CD14-positive monocyte (primary cell): Measurements from ENCODE around the gene ADAMTS10. TPM values are rescaled to one million over a fixed set of nuclear protein-coding genes. Genes with fewer than 3 reads are reported as not detected.

Experiments used
- DNase-seq, 3 donors: peaks; one replicate each; pipeline ENCODE4 v3.0.0-alpha.2; 2011 to 2022
- H2AFZ ChIP-seq: 2 replicates; pipeline ENCODE4 v1.6.0; 2012; ENCODE audit warnings: mild to moderate bottlenecking, low read depth, low read length, inconsistent platforms; ENCODE audit not compliant: insufficient read depth, poor library complexity, severe bottlenecking
- H3K27ac ChIP-seq, 2 donors: 1 replicate in 1 of 2; 2 replicates in 1 of 2; pipeline ENCODE4 v1.5.1; 2012 to 2013; ENCODE audit warnings: low read length in 2 of 2, control low read depth in 1 of 2, inconsistent platforms in 1 of 2, low read depth in 1 of 2, mild to moderate bottlenecking in 1 of 2
- H3K27me3 ChIP-seq, 2 donors: one replicate each; pipeline versions ENCODE4 v1.6.0 to v1.6.1; 2011 to 2013; ENCODE audit warnings: low read length in 2 of 2; ENCODE audit not compliant: control insufficient read depth in 2 of 2, insufficient read depth in 2 of 2
- H3K36me3 ChIP-seq, 2 donors: replicated peaks in 1 of 2; 1 replicate in 1 of 2; 2 replicates in 1 of 2; pipeline versions ENCODE4 v1.5.1 to v1.6.1; 2012 to 2013; ENCODE audit warnings: low read length in 2 of 2, control low read depth in 1 of 2, inconsistent platforms in 1 of 2, mild to moderate bottlenecking in 1 of 2; ENCODE audit not compliant: insufficient read depth in 2 of 2, control insufficient read depth in 1 of 2
- H3K4me1 ChIP-seq, 2 donors: 1 replicate in 1 of 2; 2 replicates in 1 of 2; pipeline versions ENCODE4 v1.5.1 to v1.6.1; 2012 to 2013; ENCODE audit warnings: low read length in 2 of 2, control low read depth in 1 of 2, inconsistent platforms in 1 of 2, mild to moderate bottlenecking in 1 of 2, moderate library complexity in 1 of 2; ENCODE audit not compliant: insufficient read depth in 2 of 2, control insufficient read depth in 1 of 2
- H3K4me2 ChIP-seq: replicated peaks from 2 replicates; pipeline ENCODE3; 2012; ENCODE audit warnings: low read length, moderate library complexity, mild to moderate bottlenecking; ENCODE audit not compliant: poor library complexity, severe bottlenecking; ENCODE audit errors: extremely low read depth
- H3K4me3 ChIP-seq, 3 experiments: fragments of 200-600 bp in 1 of 3; sonication (generic) in 1 of 3; replicated peaks in 1 of 3; 1 replicate in 2 of 3; 2 replicates in 1 of 3; pipeline ENCODE4 v1.5.1; 2011 to 2013; ENCODE audit warnings: low read length in 3 of 3, mild to moderate bottlenecking in 3 of 3, control low read depth in 2 of 3, low read depth in 2 of 3, inconsistent platforms in 1 of 3, moderate library complexity in 1 of 3
- H3K79me2 ChIP-seq: 2 replicates; pipeline ENCODE4 v1.6.0; 2012; ENCODE audit warnings: mild to moderate bottlenecking, control low read depth, inconsistent platforms, low read length, moderate library complexity; ENCODE audit not compliant: insufficient read depth
- H3K9ac ChIP-seq: 2 replicates; pipeline ENCODE4 v1.6.0; 2017; ENCODE audit warnings: low read length, mild to moderate bottlenecking; ENCODE audit not compliant: insufficient read depth, poor library complexity, severe bottlenecking
- H3K9me3 ChIP-seq, 2 donors: replicated peaks in 1 of 2; 1 replicate in 1 of 2; 2 replicates in 1 of 2; pipeline versions ENCODE4 v1.5.1 to v1.6.1; 2012 to 2013; ENCODE audit warnings: low read length in 2 of 2, control low read depth in 1 of 2; ENCODE audit not compliant: control insufficient read depth in 1 of 2, insufficient read depth in 1 of 2
- H4K20me1 ChIP-seq: 2 replicates; pipeline ENCODE4 v1.6.0; 2012; ENCODE audit warnings: mild to moderate bottlenecking, low read length, control low read depth, moderate library complexity; ENCODE audit not compliant: insufficient read depth
- H3K27ac Mint-ChIP-seq, 7 donors: one replicate each; pipeline ENCODE4 v1.8.0; 2020; ENCODE audit warnings: mild to moderate bottlenecking in 7 of 7, mixed read lengths in 7 of 7, moderate library complexity in 6 of 7, inconsistent platforms in 2 of 7
- H3K27me3 Mint-ChIP-seq, 3 donors: one replicate each; pipeline ENCODE4 v1.8.0; 2021 to 2022; ENCODE audit warnings: low read depth in 3 of 3, mild to moderate bottlenecking in 3 of 3, mixed read lengths in 3 of 3, moderate library complexity in 3 of 3, inconsistent platforms in 1 of 3
- H3K36me3 Mint-ChIP-seq, 2 donors: one replicate each; pipeline ENCODE4 v1.8.0; 2020; ENCODE audit warnings: mixed read lengths in 2 of 2, inconsistent platforms in 1 of 2, mild to moderate bottlenecking in 1 of 2
- H3K4me1 Mint-ChIP-seq: one replicate; pipeline ENCODE4 v1.8.0; 2020; ENCODE audit warnings: mild to moderate bottlenecking, mixed read lengths
- H3K4me3 Mint-ChIP-seq, 2 donors: one replicate each; pipeline ENCODE4 v1.8.0; 2020; ENCODE audit warnings: mild to moderate bottlenecking in 2 of 2, mixed read lengths in 2 of 2, moderate library complexity in 1 of 2
- H3K9me3 Mint-ChIP-seq, 7 donors: one replicate each; pipeline ENCODE4 v1.8.0; 2020 to 2022; ENCODE audit warnings: mixed read lengths in 7 of 7, mild to moderate bottlenecking in 6 of 7, moderate library complexity in 6 of 7, inconsistent platforms in 2 of 7
- WGBS: methylation state at CpG from one replicate; pipeline ENCODE4 v1.1.5; 2013; ENCODE audit warnings: missing lambda C conversion rate; ENCODE audit not compliant: insufficient coverage; 5-methylcytosine and 5-hydroxymethylcytosine counted together
- intact Hi-C, 2 donors: fragments of 100-400 bp; cut with micrococcal nuclease; formaldehyde crosslinking; loops; one replicate each; pipeline versions ENCODE4 v1.15.0 to v1.15.1; 2023
- polyA plus RNA-seq, 3 donors: library from polyadenylated mRNA; depleted of rRNA in 1 of 3; unstranded in 2 of 3; stranded (reverse) in 1 of 3; fragments of 300-500 nt in 2 of 3; fragments of >200 nt in 1 of 3; fragmentation: Illumina TruSeq in 2 of 3; gene quantifications; 1 replicate in 2 of 3; 2 replicates in 1 of 3; pipeline ENCODE4 v1.2.3, GENCODE V29; 2012 to 2021
- TF ChIP-seq, protein P1 (sequence below): fragments of 200-600 bp; IDR thresholded peaks from one replicate; pipeline ENCODE4 v1.8.0; 2022; ENCODE audit warnings: antibody characterized with exemption, mild to moderate bottlenecking

The ADAMTS10 gene
- polyA plus RNA-seq, 3 donors = 2.3 TPM; not detected in 2

DNA sequence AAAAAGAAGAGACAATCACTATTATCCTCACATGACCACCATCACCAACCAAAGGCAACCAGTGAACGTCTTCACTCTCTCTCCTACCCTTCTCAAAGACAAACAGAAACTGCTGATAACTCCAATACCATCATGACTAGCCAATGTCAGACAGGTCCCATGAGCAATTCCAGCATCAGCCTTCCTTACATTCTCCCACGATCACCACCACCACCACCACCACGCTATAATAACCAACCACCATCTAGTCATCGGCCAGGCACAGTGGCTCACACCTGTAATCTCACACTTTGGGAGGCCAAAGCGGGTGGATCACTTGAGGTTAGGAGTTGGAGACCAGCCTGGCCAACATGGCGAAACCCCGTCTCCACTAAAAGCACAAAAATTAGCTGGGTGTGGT is 37.2 kb downstream of the ADAMTS10 start:
- no peak for DNase-seq
- H3K9me3 Mint-ChIP-seq = peaks cover 0 to 6% (median 0%) of the 10 kb centered on the region in 7 donors
- Histone ChIP-seq H3K79me2 (peaks cover 99% of the 10 kb centered on the region), H4K20me1 (peaks cover 84% of the 10 kb centered on the region), H3K27me3 (no peaks in the 10 kb centered on the region), H3K9ac (peak overlapping the region; percentile 29), H3K27ac (peak overlapping the region; percentile 90 to 92), H3K4me3 (peak overlapping the region; percentile 5 to 100 (median 85)), H2AFZ (no peak overlapping the region), H3K4me1 (peaks cover 79 to 88% of the 10 kb centered on the region in 2 donors), H3K4me2 (peak overlapping the region; percentile 99), H3K36me3 (peaks cover 4 to 13% of the 10 kb centered on the region in 2 donors), H3K9me3 (no peaks in the 10 kb centered on the region)
- H3K36me3 Mint-ChIP-seq = peaks cover 60 to 74% of the 10 kb centered on the region in 2 donors
- peaks cover 0 to 2% (median 0%) of the 10 kb centered on the region in 3 donors for H3K27me3 Mint-ChIP-seq
- H3K27ac Mint-ChIP-seq = peak overlapping the region; percentile 97 to 99 (median 99)
- H3K4me1 Mint-ChIP-seq = peaks cover 85% of the 10 kb centered on the region
- TF ChIP-seq, protein P1, sequence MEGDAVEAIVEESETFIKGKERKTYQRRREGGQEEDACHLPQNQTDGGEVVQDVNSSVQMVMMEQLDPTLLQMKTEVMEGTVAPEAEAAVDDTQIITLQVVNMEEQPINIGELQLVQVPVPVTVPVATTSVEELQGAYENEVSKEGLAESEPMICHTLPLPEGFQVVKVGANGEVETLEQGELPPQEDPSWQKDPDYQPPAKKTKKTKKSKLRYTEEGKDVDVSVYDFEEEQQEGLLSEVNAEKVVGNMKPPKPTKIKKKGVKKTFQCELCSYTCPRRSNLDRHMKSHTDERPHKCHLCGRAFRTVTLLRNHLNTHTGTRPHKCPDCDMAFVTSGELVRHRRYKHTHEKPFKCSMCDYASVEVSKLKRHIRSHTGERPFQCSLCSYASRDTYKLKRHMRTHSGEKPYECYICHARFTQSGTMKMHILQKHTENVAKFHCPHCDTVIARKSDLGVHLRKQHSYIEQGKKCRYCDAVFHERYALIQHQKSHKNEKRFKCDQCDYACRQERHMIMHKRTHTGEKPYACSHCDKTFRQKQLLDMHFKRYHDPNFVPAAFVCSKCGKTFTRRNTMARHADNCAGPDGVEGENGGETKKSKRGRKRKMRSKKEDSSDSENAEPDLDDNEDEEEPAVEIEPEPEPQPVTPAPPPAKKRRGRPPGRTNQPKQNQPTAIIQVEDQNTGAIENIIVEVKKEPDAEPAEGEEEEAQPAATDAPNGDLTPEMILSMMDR = no peak
- WGBS = 50% methylated on average over 1 of the region's 7 CpGs
- H3K4me3 Mint-ChIP-seq = peak overlapping the region; percentile 98 to 100
- intact Hi-C loops = loop anchor here (10.0 kb wide), 2 partner anchors 71 to 219 kb away; no protein-coding TSS in a partner anchor

- peaks cover 61 to 81% of the 10 kb centered on the region in 2 donors for H3K36me3 Mint-ChIP-seq
These were observed 39.5 kb downstream of the ADAMTS10 start for GRCh38 chr19:8571006-8571411.

More at GRCh38 chr19:8571006-8571411, 39.5 kb downstream of the ADAMTS10 start:
- H3K4me3 ChIP-seq = peak overlapping the region in 2 of 3 experiments; percentile 16 to 100
- H3K36me3 ChIP-seq = peaks cover 4 to 13% of the 10 kb centered on the region in 2 donors
- no peaks in the 10 kb centered on the region for H3K9me3 ChIP-seq
- peaks cover 93 to 100% of the 10 kb centered on the region in 2 donors for H3K4me1 ChIP-seq
- peak overlapping the region; percentile 77 to 100 for H3K4me3 Mint-ChIP-seq
- TF ChIP-seq, protein P1 = no peak
- peak overlapping the region; percentile 97 to 99 (median 99) for H3K27ac Mint-ChIP-seq
- peaks cover 0 to 5% (median 0%) of the 10 kb centered on the region in 3 donors for H3K27me3 Mint-ChIP-seq
- peak; percentile 88 to 93 (median 89) for DNase-seq
- H3K79me2 ChIP-seq = peaks cover 99% of the 10 kb centered on the region
- peaks cover 91% of the 10 kb centered on the region for H3K4me1 Mint-ChIP-seq
- peak overlapping the region; percentile 90 to 92 for H3K27ac ChIP-seq
- peak overlapping the region; percentile 99 for H3K4me2 ChIP-seq
- WGBS = 0% methylated on average over 5 of the region's 5 CpGs
- H2AFZ ChIP-seq = no peak overlapping the region
- intact Hi-C loops = loop anchor here (10.0 kb wide), 2 partner anchors 74 to 216 kb away; no protein-coding TSS in a partner anchor
- peaks cover 73% of the 10 kb centered on the region for H4K20me1 ChIP-seq
- peak overlapping the region; percentile 54 for H3K9ac ChIP-seq
- H3K27me3 ChIP-seq = no peaks in the 10 kb centered on the region
- H3K9me3 Mint-ChIP-seq = peaks cover 0 to 1% (median 0%) of the 10 kb centered on the region in 7 donors
